Activated CD4-positive, alpha-beta T cell treated with anti-CD3 and anti-CD28 coated beads, Interleukin-2, Interleukin-6, amounts not matched to agents 100 ng/mL and 50 ng/mL, durations not matched to agents 16 hours and 8 hours (primary cell): ENCODE results near the gene SLC13A5.
A peak's percentile ranks its signal among the peaks of the same experiment; 100 is the strongest.
"Not testable (repeated sequence)": the region's sequence is repeated elsewhere in the genome, so short reads cannot be mapped to it uniquely, and the experiment has no call there.

ENCODE experiments used
- DNase-seq: peaks from one replicate; pipeline ENCODE4 v3.0.0-alpha.2; 2020

The SLC13A5 gene

GRCh38 chr17:6710317-6710716 is 2.9 kb downstream of the SLC13A5 start:
- no peak for DNase-seq

DNA sequence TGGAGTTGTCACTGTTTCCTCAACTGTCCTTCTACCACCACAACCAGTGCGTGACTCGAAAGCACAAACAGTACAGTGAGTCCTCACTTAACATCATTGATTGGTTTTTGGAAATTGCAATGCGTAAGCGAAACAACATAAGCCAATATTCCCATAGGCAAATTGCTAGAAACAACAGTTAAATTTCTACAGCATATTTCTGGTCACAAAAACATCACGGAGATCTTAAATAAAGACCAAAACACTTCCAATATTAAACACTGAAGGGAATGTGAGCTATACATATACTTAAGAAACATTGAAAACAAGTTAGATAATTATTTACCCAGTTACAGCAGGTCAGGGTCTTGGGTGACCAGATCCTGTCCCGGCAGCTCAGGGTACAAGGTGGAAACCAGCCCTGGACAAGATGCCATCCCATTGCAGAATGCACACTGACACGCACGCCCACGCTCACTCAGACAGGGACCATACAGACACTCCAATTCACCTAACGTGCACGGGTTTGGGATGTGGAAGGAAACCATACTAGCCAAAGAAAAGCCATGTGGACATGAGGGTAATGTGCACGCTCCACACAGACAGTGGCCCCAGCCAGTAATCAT is 4.7 kb downstream of the SLC13A5 start:
- no peak for DNase-seq

GRCh38 chr17:6706996-6707395 is 6.2 kb downstream of the SLC13A5 start:
- no peak for DNase-seq

DNA sequence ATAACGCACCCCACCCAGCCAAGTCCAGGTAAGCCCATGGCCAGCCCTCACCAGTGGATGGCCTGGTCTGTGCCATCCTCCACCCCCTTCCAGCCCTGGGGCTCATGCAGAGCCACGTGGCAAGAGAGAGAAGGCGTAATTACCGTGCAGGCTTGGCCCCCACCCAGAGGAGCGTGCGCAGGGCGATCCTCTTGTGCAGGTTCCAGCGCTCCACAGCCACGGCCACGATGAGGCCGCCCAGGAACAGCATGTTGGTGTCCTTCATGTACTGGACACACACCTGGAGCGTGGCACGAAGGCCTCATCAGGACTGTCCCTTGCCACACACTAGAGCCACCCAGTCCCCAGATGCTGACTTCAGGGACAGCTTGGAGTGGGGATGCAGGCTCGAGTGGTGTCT is 6.7 kb downstream of the SLC13A5 start:
- no peak for DNase-seq

DNA sequence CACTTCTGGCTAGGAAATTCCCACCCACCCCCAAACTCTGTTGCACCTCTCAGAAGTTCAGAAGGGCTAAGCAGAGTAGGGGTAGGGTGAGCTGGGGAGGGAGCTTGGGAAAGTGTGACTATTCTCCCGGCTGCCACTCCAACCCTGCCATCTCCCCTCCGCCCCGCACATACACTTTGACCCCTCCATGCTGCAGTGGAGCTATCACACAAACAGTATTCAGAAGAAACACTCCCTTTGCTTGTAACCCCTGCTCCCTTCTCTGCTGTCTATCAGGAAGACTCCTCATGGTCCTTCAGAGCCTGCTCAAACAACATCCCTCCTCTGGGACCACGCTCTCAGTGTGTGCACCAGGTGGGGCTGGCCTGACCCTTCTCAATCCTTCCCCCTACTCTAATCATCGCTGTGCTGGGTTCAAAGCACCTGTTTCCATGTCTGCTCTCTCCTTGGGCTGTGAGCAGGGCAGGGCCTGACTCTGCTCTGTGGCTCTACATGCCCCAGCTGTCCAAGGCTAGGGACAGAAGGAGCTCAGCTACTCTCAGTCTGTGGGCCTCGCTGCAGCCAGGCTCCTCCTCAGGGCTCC is 8.6 kb downstream of the SLC13A5 start:
- DNase-seq: no peak

GRCh38 chr17:6703751-6704150 is 9.4 kb downstream of the SLC13A5 start:
- no peak for DNase-seq

DNA sequence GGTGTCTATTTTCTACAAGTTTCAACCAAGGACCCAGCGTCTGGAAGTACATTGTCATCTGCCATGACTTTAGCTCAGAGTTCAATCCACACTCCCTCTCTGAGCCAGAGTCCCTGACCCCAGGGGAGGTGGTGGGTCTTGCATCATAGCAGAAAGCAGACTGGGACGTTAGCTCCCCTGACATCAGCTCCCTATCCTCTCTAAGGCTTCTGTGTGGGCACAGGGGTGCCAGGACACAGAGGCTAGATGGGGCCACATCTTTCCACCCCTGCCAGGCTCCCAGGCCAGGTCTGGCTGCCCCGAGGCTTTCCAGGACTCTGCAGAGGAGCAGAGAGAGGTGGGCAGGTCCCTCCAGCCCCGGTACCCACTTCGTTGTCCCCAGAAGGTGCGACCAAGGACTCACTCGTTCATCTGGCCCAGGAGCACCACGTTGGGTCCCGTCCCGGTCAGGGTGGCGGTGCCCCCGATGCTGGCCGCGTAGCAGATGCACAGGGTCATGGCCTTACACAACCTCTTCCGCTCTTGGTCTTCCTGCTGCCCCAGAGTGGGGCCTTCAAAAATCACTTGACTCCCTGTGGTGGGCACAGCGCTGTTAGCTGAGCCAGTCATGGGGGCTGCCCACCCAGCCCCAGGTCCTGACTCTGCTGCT is 10.5 kb downstream of the SLC13A5 start:
- no peak for DNase-seq

DNA sequence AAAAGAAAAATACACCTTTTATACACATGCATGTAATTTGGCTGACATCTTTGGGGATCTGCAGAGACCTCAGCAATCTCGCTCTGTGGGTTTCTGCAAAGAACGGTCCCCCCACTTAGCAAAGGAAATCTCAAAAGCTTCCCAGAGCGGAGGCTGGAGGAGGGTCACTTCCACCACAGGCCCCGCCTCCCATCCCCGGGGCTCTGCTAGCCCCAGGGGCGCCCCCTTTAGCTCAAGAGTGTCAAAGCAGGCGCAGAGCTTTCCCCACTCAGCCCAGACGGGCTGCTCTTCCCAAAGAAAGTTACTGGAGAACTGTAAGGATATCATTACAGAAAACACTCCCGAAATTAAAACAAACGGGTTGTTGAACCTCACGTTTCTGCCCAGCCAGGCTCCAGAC is 11.4 kb downstream of the SLC13A5 start:
- DNase-seq: peak; percentile 52

GRCh38 chr17:6700948-6701307 is 12.2 kb downstream of the SLC13A5 start:
- DNase-seq: no peak

DNA sequence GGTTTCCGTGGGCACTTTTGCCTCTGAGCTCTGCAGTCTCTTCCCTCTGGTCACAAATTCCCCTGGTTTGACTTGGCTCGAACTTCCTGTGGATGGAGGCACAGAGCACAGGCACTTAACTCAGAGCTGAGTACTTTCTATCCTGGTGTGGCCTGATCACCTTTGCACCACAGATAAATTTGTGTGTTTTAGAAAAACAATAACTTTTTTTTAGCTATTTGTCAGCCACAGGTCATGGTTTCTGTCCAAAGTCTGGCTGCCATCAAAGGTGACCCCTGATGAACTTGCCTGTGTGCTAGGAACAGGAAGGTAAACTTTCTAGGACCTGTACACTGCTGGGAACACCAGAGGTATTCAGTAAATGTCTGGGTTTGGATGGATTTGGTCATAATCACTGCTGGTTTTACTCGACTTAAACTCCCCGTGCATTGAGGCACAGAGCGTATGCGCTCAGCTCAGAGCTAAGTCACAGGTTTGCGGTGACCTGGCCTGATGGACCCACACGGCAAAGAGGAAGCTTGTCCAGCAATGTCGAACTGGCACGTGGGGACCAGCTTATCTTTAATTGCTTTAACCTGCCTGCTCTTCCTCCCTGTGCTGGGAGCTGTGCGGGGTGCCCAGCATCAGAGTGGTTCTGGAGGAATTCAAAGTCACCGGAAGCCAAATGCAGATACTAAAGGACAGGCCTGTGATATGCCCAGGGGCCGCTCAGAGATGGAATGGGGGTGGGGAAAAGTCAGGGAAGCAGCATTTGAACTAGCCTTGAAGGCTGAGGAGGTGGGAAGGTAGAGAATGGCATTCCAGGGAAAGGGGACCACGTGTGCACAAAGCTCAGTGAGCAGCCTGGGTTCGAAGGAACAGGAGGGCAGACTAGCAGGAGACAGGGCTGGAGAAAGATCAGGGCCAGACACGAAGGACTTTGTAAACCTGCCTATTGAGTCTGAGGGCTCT is 12.9 kb downstream of the SLC13A5 start:
- DNase-seq: no peak

- DNase-seq: no peak
These were observed 15.2 kb downstream of the SLC13A5 start for GRCh38 chr17:6698004-6698403.

DNA sequence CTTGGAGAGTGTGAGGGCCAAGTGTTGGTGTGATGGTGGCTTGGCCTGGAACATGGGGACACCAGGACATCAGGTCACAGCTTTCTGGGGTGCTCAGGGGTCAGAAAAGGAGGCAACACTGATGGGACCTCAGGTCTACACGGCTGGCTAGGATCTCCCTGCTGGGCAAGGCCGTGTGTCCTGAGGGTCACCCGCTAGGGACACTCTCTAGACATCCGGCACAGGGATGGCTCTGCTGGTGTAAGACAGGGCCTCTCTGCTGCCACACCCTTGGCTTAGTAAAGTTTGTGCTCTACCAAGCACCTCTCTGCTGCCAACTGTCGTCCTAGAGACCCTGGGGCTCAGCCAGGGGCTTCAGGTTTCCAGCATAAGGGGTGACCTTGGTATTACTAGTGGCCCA is 16.3 kb downstream of the SLC13A5 start:
- no peak for DNase-seq

- no peak for DNase-seq
These were observed 17.6 kb downstream of the SLC13A5 start for GRCh38 chr17:6695565-6695964.

GRCh38 chr17:6695051-6695450 is 18.1 kb downstream of the SLC13A5 start:
- DNase-seq: no peak

- not testable (repeated sequence) for DNase-seq
These were observed 21.2 kb downstream of the SLC13A5 start for GRCh38 chr17:6691958-6692357.

DNA sequence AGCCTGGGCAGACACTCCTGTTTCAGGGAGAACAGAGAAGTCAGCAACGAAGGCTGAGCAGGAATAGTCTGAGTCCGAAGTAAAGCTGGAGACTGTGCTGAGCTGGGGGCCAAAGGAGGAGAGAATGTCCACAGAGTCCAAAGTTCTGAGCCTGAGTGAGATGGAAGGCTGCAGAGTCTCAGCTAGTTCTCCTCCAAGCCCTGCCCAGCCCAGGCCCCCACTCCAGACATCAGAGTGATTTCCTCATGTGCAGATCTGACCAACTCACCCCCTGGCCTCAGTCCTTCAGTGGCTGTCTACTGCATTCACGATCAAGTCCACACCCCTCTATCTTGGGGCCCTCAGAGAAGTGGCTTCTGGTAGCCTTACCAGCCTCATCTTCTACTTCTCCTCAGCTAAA is 21.6 kb downstream of the SLC13A5 start:
- no peak for DNase-seq

GRCh38 chr17:6690641-6691040 is 22.5 kb downstream of the SLC13A5 start:
- DNase-seq: no peak

DNA sequence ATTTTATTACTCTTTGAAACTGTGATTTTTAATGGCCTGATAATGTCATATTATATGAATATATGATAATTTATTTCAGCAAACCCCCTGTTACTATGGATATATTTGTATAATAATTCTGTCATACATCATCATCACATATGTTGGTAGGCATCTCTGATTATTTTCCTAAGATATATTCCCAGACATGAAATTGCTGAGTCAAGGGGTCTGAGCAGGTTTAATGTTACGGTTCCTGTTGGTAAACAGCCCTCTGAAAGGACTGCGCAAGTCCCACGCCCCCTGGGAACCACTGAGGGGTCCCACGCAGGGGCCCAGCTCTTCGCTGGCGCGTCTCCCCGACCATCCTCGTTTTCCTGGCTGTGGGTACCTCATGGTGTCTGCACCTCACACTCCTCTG is 24.2 kb downstream of the SLC13A5 start:
- DNase-seq: no peak

DNA sequence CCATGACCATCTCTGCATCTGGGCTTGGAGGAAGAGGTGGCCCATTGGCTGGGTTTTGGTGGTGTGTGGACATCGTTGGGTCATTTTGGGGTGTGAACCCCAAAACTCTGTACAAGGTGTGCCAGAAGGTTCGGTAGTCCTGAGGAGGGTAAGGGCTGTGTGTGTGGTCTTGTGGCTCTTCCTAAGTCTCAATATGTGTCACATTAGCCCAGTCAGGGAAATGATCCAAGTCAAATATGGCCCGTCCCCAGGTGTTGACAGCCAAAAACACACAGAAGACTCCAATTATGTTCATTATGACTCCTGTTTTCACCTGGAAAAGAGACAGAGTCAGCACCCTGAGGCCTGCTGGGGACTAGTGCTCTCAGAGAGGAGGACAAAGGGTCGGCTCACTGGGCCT is 27.1 kb downstream of the SLC13A5 start:
- no peak for DNase-seq

DNA sequence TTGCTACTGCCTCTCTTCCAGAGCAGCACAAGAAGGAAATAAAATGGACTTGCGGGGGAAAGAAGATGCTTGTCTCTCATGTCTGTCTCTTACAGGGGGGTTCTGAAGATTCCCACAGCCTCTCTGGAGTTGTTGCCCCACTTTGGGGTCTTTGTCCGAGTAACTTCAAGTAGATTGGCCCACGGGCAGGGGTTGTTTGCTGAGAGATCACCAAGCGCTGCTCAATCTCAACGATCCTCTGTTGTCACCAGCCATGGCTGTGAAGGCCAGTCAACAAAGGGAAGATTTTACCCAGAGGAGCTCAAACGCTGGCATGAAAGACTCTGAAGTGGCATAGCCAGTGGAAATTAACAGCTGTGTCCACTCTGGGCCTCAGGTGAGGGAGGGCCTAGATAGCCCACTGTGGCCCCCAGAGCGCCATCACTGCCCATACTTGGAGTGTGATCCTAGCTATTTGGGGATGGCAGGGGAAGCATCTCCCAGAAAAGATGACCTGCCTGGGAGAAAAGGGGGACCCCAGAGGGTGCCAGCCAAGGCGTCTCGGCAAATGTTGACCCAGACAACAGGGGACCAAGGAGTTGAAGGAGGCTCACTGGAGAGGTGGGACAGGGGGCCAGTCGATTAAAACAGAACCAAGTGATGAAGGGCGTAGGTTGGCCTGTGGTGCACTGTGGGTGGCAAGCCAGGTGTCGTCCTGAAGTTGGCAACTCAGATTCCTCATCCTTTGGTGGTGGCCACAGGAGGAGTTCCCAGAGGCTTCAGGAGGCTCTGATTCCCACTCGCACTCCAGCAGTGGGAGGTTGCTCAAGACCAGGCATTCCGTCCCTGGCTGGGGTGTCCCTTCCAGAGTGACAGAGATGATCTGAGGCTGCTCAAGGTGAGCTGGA is 28.0 kb downstream of the SLC13A5 start:
- DNase-seq: no peak

- no peak for DNase-seq
These were observed 28.7 kb downstream of the SLC13A5 start for GRCh38 chr17:6684460-6684783.

DNA sequence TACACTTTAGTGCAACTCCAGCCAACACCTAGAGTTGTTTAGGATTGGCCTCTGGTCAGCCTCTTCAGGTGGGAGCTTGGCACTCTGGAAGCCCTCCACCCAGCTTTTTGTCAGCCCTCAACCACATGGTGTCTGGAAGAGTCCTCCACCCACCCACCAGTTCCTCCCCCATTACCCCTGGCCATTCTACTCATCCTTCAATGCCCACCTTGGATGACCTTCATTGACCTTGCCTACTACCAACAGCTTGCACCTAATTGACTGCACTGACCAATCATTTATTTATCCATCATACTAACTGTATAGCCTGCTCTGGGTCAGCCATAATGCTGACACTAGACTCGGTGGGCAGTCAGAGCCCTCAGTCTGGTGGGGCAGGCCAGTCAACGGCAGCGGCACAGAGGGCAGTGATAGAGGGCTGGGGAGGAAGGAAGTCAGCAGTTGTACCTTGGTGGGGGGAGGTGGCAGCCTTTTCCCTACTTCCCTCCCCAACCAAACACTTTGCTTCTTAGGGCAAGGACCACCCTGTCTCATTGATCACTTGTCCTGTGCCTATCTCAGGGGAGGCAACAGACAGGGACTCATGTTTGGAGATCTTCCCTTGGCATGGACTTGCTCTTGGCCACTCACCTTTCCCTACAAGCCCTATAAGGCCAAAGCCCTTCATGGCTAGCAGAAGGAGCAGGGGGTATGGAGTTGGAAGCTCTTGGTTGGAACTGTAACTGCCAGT is 29.3 kb downstream of the SLC13A5 start:
- DNase-seq: no peak
